B cell (primary cell): ENCODE results near the gene NR5A1.

Experiments used
- CTCF ChIP-seq: fragments of 200-600 bp; IDR thresholded peaks from one replicate; pipeline ENCODE4 v1.8.0; 2022; ENCODE audit warnings: antibody characterized with exemption, mild to moderate bottlenecking
- EZH2 ChIP-seq: IDR thresholded peaks from 2 replicates; pipeline ENCODE4 v1.6.1; 2012; ENCODE audit warnings: borderline replicate concordance, low read depth, mild to moderate bottlenecking, moderate library complexity, low read length; ENCODE audit not compliant: insufficient read depth, poor library complexity, severe bottlenecking

DNA sequence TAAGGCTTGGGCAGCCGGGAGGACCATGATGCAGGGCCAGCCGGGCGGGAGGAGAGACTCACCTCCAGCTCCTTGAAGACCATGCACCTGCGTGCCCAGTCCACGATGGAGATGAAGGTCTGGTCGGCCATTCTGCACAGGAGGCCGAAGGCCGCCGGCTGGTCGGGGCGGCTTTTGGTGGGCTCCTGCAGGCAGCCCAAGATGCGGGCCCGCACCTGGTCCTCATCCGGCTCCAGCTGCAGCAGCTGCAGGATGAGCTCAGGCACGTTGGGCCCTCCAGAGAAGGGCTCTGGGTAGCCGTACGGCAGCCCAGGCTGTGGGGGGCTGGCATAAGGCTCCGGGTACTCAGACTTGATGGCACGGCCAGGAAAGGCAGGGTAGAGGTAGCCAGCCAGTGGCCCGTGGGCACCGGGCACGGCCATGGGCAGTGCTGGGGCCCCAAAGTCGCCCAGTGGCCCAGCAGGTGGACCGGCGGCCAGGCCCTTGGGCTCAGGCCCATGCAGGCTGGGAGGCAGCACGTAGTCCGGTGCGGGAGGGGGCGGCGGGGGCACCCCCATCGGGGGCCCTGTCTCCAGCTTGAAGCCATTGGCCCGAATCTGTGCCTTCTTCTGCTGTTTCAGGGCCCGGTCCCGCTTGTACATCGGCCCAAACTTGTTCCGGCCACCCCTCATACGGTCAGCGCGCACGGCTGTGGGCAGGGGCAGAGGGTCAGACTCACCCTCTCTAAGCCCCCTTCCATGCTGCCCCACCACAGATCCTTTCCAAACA, 7.0 kb downstream of the NR5A1 start:
- TF ChIP-seq CTCF, result no peak
- TF ChIP-seq EZH2, result no peak
